WTC11 (cell line): ENCODE results near the gene MGAT5B.

Experiments
- CTCF ChIP-seq: fragments of 200-600 bp; IDR thresholded peaks from 2 replicates; pipeline ENCODE4 v1.8.0; 2022; ENCODE audit warnings: antibody characterized with exemption
- MXD4 ChIP-seq: fragments of 250-450 bp; sonication (Bioruptor Pico); IDR thresholded peaks from 2 replicates; pipeline ENCODE4 v1.8.0; 2021; ENCODE audit warnings: mild to moderate bottlenecking, moderate library complexity, borderline replicate concordance
- RELA ChIP-seq: sonication (generic); formaldehyde crosslinking; IDR thresholded peaks from 2 replicates; pipeline ENCODE4 v1.8.1; 2022; ENCODE audit warnings: missing genetic modification reagents, mild to moderate bottlenecking, borderline replicate concordance
- TF ChIP-seq, protein P1 (sequence below): sonication (generic); formaldehyde crosslinking; IDR thresholded peaks from 2 replicates; pipeline ENCODE4 v1.8.1; 2023; ENCODE audit warnings: mild to moderate bottlenecking, missing genetic modification reagents, moderate library complexity

DNA sequence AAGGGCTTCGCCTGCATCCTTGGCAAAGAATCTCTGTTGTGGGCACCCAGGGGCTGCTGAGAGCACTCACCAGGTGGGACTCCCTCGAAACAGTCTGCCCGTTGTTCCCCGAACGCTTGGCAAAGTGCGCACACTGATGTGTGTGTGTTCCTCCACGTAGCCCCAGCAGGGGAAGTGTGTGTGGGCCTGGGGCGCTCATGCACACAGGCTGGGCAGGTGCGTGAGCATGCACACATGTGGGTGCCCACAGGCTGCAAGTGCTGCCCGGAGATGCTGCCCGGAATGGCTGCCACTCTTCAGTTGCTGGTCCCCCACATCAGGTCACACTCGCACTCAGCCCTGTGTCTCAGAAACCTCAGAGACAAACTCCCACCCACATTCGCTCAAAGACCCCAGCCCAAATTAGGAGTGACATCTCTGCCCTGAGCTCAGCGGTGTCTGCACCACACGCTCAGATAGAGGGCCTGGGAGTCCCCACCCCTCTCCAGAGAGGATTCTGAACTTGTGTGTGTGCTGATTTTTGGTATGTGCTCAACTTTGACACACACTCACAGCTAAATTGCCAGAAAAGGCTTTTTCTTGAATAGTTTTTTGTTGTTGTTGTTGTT, 119.4 kb downstream of the MGAT5B start:
- TF ChIP-seq RELA (CRISPR knock-in tag) (no peak), MXD4 (CRISPR knock-in tag) (no peak), CTCF (no peak)
- TF ChIP-seq, protein P1, sequence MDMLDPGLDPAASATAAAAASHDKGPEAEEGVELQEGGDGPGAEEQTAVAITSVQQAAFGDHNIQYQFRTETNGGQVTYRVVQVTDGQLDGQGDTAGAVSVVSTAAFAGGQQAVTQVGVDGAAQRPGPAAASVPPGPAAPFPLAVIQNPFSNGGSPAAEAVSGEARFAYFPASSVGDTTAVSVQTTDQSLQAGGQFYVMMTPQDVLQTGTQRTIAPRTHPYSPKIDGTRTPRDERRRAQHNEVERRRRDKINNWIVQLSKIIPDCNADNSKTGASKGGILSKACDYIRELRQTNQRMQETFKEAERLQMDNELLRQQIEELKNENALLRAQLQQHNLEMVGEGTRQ (CRISPR knock-in tag): no peak
